GM19452 (cell line): ENCODE data around the gene CTSL.

Source experiments
- ATAC-seq: cut with Tn5 transposase; IDR thresholded peaks from one replicate; pipeline ENCODE4 v1.9.1; 2021; ENCODE audit not compliant: unreplicated experiment

CTSL gene

GRCh38 chr9:87699835-87700234 is 26.1 kb upstream of the CTSL start:
- ATAC-seq: no peak

GRCh38 chr9:87701491-87701890 is 24.4 kb upstream of the CTSL start:
- no peak for ATAC-seq

GRCh38 chr9:87701931-87702421 is 23.9 kb upstream of the CTSL start:
- ATAC-seq: no peak

- ATAC-seq: no peak
These were observed 23.0 kb upstream of the CTSL start for GRCh38 chr9:87702921-87703320.

- no peak for ATAC-seq
These were observed 22.2 kb upstream of the CTSL start for GRCh38 chr9:87703636-87704276.

GRCh38 chr9:87704342-87704741 is 21.6 kb upstream of the CTSL start:
- no peak for ATAC-seq

- no peak for ATAC-seq
These were observed 19.7 kb upstream of the CTSL start for GRCh38 chr9:87706066-87706739.

GRCh38 chr9:87707805-87708506 is 18.0 kb upstream of the CTSL start:
- ATAC-seq: no peak

- no peak for ATAC-seq
These were observed 17.4 kb upstream of the CTSL start for GRCh38 chr9:87708546-87708945.

- ATAC-seq: no peak
These were observed 16.8 kb upstream of the CTSL start for GRCh38 chr9:87708986-87709728.

GRCh38 chr9:87710443-87710842 is 15.5 kb upstream of the CTSL start:
- ATAC-seq: no peak

GRCh38 chr9:87711857-87712800 is 13.8 kb upstream of the CTSL start:
- ATAC-seq: no peak

GRCh38 chr9:87712801-87713277 is 13.1 kb upstream of the CTSL start:
- ATAC-seq: no peak

- no peak for ATAC-seq
These were observed 12.5 kb upstream of the CTSL start for GRCh38 chr9:87713278-87713987.

- ATAC-seq: no peak
These were observed 12.0 kb upstream of the CTSL start for GRCh38 chr9:87713988-87714330.

GRCh38 chr9:87714819-87715218 is 11.1 kb upstream of the CTSL start:
- no peak for ATAC-seq

GRCh38 chr9:87716141-87716540 is 9.8 kb upstream of the CTSL start:
- no peak for ATAC-seq

- no peak for ATAC-seq
These were observed 8.5 kb upstream of the CTSL start for GRCh38 chr9:87717456-87717855.

GRCh38 chr9:87718231-87718630 is 7.7 kb upstream of the CTSL start:
- ATAC-seq: no peak
